Epithelial cell of esophagus (primary cell): ENCODE data around the gene NT5C.

Experiments used
- DNase-seq: peaks from one replicate; pipeline ENCODE4 v3.0.0; 2010; ENCODE audit warnings: low read depth
- H3K4me3 ChIP-seq: 2 replicates; pipeline ENCODE4 v1.5.1; 2011; ENCODE audit warnings: mild to moderate bottlenecking, low read length, control low read depth
- CTCF ChIP-seq: IDR thresholded peaks from 2 replicates; pipeline ENCODE4 v1.5.1; 2011; ENCODE audit warnings: low read depth, mild to moderate bottlenecking, low read length, control low read depth, inconsistent platforms; ENCODE audit not compliant: insufficient read depth; ENCODE audit errors: missing control alignments

NT5C gene

DNA sequence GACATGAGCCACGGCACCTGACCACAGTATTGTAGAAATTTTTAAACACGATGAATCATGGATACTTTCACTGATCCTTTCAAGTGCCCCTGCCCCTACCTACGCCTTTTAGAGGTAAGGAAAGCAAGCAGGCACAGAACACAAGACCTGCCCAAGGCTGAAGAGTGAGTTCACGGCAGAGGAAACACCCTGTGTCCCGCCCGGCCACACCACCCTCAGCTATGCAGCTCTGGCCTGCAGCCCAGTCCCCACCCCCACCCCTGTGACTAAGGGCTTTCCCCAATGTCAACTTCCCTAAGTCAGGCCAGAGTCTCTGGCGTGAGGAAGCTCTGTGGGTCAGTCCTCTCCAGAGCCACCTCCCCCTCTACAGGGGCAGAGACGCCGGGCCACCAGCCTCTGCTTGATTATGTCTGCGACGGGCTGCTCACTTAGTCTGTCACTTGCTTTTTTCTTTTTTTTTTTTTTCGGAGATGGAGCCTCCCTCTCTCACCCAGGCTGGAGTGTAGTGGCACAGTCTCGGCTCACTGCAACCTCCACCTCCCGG, 35.4 kb downstream of the NT5C start:
- no peak overlapping the region for H3K4me3 ChIP-seq
- TF ChIP-seq CTCF: no peak
- DNase-seq: peak; percentile 98

- TF ChIP-seq CTCF: no peak
- no peak overlapping the region for H3K4me3 ChIP-seq
- DNase-seq: no peak
Measured at GRCh38 chr17:75094871-75095399, 36.6 kb downstream of the NT5C start.

- TF ChIP-seq CTCF: no peak
- DNase-seq: no peak
- no peak overlapping the region for H3K4me3 ChIP-seq
Measured at GRCh38 chr17:75093548-75094158, 37.9 kb downstream of the NT5C start.

DNA sequence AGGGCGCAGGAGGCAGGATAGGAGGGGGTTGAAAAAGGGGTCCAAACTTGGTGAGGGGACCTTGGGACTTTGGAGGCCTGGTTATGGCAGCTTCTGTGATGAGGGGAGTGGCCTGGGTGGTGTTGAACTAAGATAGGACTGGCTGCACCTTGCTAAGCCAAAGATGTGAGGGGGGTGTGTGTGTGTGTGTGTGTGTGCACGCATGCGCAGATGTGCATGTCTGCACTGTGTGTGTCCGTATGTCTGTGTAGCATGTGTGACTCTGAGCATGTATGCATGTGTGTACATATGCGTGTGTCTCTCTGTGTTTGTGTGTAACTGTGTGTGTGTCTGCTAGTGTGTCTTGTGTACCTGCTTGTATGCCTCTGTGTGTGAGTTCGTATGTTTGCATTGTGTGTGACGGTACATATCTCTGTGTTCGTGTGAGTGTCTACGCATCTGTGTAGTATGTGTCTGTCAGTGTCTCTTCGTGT, 39.7 kb downstream of the NT5C start:
- H3K4me3 ChIP-seq: no peak overlapping the region
- no peak for DNase-seq
- no peak for TF ChIP-seq CTCF

DNA sequence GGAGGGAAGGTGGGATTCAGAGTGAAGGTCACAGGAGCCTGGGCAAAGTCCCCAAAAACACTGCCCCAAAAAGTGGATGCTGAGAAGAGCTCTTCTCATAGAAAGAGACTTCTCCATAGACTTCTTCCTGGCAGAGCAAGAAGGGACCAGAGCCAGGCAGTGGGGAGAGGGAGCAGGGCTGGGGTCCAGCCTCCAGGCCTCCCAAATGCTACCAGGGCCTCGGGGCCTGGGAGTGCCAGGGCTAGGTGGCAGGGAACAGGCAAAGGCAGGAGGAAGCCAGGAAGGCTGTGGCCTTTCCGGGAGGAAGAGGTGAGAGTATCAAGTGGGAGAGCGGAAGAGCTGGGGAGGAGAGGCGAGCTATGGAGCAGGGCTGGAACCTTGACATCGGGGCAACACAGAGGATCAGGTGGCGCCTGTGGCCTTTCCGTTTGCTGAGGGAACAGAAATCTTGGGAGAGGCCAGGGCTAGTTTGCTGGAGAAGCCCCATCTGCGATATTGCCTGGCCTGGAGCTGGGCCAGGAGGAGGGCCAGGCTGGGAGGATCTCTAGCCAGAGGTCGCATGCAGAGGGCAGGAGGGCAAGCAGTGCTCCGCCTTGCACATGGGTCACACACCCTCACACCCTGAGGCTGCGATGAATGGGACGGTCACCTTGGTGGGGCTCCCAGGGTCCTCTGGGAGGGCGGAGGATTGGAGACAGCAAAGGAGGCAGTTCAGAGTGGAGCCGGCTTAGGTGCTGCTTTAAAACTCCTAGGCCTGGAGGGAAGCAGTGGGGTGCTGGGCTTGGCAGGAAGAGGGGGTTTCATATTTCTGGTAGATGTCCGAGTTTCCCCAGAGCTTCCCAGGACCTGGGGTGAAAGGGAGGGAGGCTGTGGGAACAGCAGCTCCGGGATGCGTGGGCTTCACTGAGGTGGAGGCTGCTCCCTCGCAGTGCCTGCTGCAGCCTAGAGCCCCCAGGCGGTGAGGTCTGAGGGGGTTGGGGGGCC, 40.4 kb downstream of the NT5C start:
- H3K4me3 ChIP-seq: no peak overlapping the region
- DNase-seq: no peak
- no peak for TF ChIP-seq CTCF

DNA sequence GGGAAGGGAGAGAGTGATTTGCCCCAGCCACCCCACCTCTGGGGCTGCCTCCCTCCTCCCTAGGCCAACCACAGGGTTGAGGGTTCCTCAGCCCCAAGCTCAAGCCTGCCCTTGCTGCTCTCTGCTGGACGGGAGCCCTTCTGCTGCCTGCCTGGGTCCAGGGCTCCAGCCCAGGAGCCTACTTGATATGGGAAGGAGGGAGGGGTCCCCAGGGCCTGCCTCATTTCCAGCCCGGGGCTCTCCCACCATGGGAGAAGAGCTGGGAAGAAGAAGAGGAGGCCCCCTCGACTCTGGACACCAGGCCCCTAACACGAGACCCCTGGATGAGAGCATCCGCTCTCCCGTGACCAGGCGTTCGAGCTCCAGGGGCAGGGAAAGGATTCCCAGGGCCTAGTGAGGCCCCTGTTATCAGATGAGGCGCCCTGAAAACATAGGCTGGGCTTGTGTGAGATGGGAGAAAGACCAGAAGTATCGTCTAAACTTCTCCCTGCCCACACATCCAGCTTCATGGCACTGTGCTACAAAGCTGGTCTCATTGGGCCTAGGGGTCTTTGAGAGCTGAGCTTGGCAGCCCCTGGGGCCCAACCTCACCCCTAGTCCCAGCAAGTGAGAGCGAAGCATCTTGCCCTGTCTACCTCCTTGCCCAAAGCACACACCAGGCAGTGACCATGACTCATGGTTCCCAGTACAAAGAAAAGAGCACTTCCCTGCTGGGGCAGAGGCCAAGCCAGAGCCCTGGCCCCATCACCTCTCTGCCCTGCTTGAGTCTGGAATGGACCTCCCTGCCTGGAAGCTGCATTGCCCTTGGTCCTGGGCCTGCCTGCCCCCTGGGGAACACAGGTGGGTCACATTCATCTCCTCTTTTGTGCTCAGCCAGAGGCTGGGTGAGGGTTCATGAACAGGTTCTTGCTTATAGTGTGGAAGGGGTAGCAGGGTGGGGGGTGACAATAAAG, 42.8 kb downstream of the NT5C start:
- DNase-seq: peak; percentile 46
- peak overlapping the region; percentile 56 for H3K4me3 ChIP-seq
- no peak for TF ChIP-seq CTCF
